Esophagus muscularis mucosa (tissue), 4 donors: ENCODE data around the gene CYBB. TPM values are rescaled to one million over a fixed set of nuclear protein-coding genes. Genes with fewer than 3 reads are reported as not detected.

Experiments used
- DNase-seq: peaks from one replicate; pipeline ENCODE4 v3.0.0-alpha.2; 2017; ENCODE audit errors: extremely low spot score
- H3K27ac ChIP-seq, 4 donors: fragments of 200-600 bp; sonication (generic); replicated peaks in 1 of 4; 1 replicate in 3 of 4; 2 replicates in 1 of 4; pipeline ENCODE4 v1.5.1; 2016 to 2019; ENCODE audit warnings: mild to moderate bottlenecking in 1 of 4
- H3K27me3 ChIP-seq, 4 donors: fragments of 200-600 bp; sonication (generic); one replicate each; pipeline versions ENCODE4 v1.5.1 to v1.6.0; 2016 to 2019
- H3K36me3 ChIP-seq, 4 donors: fragments of 200-600 bp; sonication (generic); one replicate each; pipeline ENCODE4 v1.5.1; 2016 to 2019
- H3K4me1 ChIP-seq, 4 donors: fragments of 200-600 bp; sonication (generic); one replicate each; pipeline ENCODE4 v1.5.1; 2016 to 2019
- H3K4me3 ChIP-seq, 4 donors: fragments of 200-600 bp; sonication (generic); 1 replicate in 2 of 4; 2 replicates in 2 of 4; pipeline ENCODE4 v1.5.1; 2016 to 2019; ENCODE audit warnings: mild to moderate bottlenecking in 4 of 4, moderate library complexity in 1 of 4
- H3K9me3 ChIP-seq, 4 donors: fragments of 200-600 bp; sonication (generic); 1 replicate in 3 of 4; 2 replicates in 1 of 4; pipeline ENCODE4 v1.5.1; 2016 to 2019
- CTCF ChIP-seq, 3 experiments: fragments of 200-600 bp in 2 of 3; fragments of 450-650 bp in 1 of 3; sonication (generic) in 2 of 3; IDR thresholded peaks; one replicate each; pipeline ENCODE4 v1.5.1; 2017 to 2019; ENCODE audit warnings: antibody characterized with exemption in 3 of 3, mild to moderate bottlenecking in 2 of 3, moderate library complexity in 1 of 3
- EP300 ChIP-seq: sonication (generic); formaldehyde crosslinking; IDR thresholded peaks from one replicate; pipeline ENCODE4 v1.6.1; 2017; ENCODE audit warnings: antibody characterized with exemption
- POLR2A ChIP-seq: fragments of 450-650 bp; IDR thresholded peaks from one replicate; pipeline ENCODE4 v1.6.1; 2017; ENCODE audit warnings: antibody characterized with exemption, moderate library complexity, mild to moderate bottlenecking, low read depth
- POLR2AphosphoS5 ChIP-seq, 2 donors: sonication (generic); formaldehyde crosslinking; IDR thresholded peaks; one replicate each; pipeline ENCODE4 v1.6.1; 2017; ENCODE audit warnings: antibody characterized with exemption in 2 of 2
- WGBS: methylation state at CpG from one replicate; pipeline ENCODE4 v1.1.5; 2018; 5-methylcytosine and 5-hydroxymethylcytosine counted together
- intact Hi-C: fragments of 100-400 bp; cut with DNase I; formaldehyde crosslinking; loops from one replicate; pipeline ENCODE4 v1.15.1; 2023
- total RNA-seq, 4 donors: library from RNA; depleted of rRNA; stranded (reverse); fragments of >200 nt; gene quantifications; one replicate each; pipeline versions ENCODE4 v1.1.0 to v1.2.1, GENCODE V29; 2016

CYBB gene
- total RNA-seq, 4 donors from 2014 or later = 11.4 to 24.5 (median 14.0) TPM

GRCh38 chrX:37818031-37818430 lies 38.2 kb downstream of the CYBB start:
- Histone ChIP-seq H3K36me3 (no peaks in the 10 kb centered on the region), H3K27ac (no peak overlapping the region), H3K4me1 (no peaks in the 10 kb centered on the region), H3K9me3 (no peaks in the 10 kb centered on the region), H3K27me3 (no peaks in the 10 kb centered on the region), H3K4me3 (no peak overlapping the region)
- TF ChIP-seq CTCF (IDR thresholded peaks at IDR 0.05) (no peak), POLR2A (no peak), POLR2AphosphoS5 (IDR thresholded peaks at IDR 0.05) (no peak), EP300 (no peak)
- intact Hi-C loops = no loop called here
- no peak for DNase-seq
- WGBS = 70% methylated on average over 2 of the region's 2 CpGs

GRCh38 chrX:37820646-37821045 lies 40.8 kb downstream of the CYBB start:
- no peaks in the 10 kb centered on the region for H3K4me1 ChIP-seq
- TF ChIP-seq POLR2AphosphoS5 (IDR thresholded peaks at IDR 0.05) (no peak), POLR2A (no peak), CTCF (IDR thresholded peaks at IDR 0.05) (no peak), EP300 (no peak)
- H3K27me3 ChIP-seq = no peaks in the 10 kb centered on the region
- DNase-seq = no peak
- H3K27ac ChIP-seq = no peak overlapping the region
- H3K4me3 ChIP-seq = no peak overlapping the region
- intact Hi-C loops = no loop called here
- 71% methylated on average over 1 of the region's 1 CpG for WGBS
- no peaks in the 10 kb centered on the region for H3K36me3 ChIP-seq
- H3K9me3 ChIP-seq = no peaks in the 10 kb centered on the region

DNA sequence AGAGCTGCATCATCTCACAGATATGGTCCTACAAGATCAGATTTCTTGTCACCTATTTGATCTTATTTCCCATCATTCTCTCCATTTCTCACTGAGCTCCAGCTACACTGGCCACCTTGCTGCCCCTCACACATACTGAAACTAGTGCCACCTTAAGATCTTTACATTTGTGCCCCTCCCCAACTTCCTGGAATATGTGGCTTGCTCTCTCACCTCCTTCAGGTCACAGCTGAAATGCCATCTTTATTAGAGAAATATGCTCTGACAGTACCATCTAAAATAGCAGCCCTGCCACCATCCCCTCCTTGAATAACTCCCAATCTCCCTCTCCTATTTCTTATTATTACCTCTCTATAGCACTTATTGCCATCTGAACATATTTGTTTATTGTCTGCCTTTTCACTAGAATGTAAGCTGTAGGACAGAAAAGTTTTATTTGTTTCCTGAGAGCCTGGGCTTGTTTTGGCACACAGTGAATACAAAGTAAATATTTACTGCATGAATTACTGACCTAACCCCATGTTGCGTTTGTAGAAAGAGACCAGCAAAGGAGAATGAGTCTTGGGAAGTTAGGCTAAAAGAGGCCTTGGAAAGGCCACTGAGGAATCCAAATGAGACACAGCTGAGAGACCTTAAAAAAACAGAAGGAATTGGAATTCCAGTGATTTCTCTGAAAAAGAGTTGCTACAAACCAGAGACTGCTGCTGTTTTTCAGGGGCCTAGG lies 44.8 kb downstream of the CYBB start:
- no peaks in the 10 kb centered on the region for H3K9me3 ChIP-seq
- WGBS = 65% methylated on average over 1 of the region's 1 CpG
- no peaks in the 10 kb centered on the region for H3K27me3 ChIP-seq
- no peak overlapping the region for H3K27ac ChIP-seq
- no peak for DNase-seq
- no peaks in the 10 kb centered on the region for H3K4me1 ChIP-seq
- TF ChIP-seq CTCF (IDR thresholded peaks at IDR 0.05) (no peak), EP300 (no peak), POLR2AphosphoS5 (IDR thresholded peaks at IDR 0.05) (no peak), POLR2A (no peak)
- H3K36me3 ChIP-seq = no peaks in the 10 kb centered on the region
- intact Hi-C loops = loop anchor here (5.0 kb wide), 2 partner anchors 77 to 317 kb away; no protein-coding TSS in a partner anchor
- no peak overlapping the region for H3K4me3 ChIP-seq

DNA sequence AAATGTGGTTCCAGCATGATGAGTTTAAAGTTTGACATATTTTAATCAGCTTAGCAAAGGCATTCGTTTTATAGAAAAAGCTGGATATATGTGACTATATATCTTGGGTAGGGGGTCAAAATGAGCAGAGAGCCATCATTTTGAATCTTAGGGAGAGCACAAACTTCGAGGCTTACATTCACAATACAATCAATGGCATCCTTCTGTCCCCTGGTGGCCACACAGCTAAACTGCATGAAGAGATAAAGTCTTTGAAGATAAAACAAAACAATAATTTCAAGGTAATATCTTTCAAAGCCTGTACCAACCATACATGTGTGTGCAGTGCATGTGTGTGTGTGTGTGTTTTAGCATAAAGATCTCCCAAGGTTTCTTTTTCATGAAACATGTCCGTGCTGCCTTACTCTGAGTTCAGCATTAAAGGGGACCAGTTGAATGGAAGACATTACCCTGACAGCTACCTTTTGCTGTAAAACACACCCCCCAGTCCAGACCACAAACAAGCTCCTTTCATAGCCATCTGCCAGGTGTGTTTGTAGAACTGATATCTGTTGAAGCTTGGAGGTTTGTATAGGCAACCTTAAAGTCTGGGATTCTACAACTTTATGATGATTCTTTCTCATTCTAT lies 45.5 kb downstream of the CYBB start:
- H3K4me1 ChIP-seq = no peaks in the 10 kb centered on the region
- H3K27ac ChIP-seq = no peak overlapping the region
- intact Hi-C loops = loop anchor here (5.0 kb wide), 2 partner anchors 78 to 318 kb away; no protein-coding TSS in a partner anchor

More for the DNA sequence above, 45.5 kb downstream of the CYBB start:
- DNase-seq = no peak
- Histone ChIP-seq H3K27me3 (no peaks in the 10 kb centered on the region), H3K4me3 (no peak overlapping the region), H3K9me3 (no peaks in the 10 kb centered on the region), H3K36me3 (no peaks in the 10 kb centered on the region)
- 6% methylated on average over 3 of the region's 3 CpGs for WGBS
- TF ChIP-seq CTCF (IDR thresholded peaks at IDR 0.05) = peak; percentile 82 to 87 (median 86)
- no peak for TF ChIP-seq EP300
- no peak for TF ChIP-seq POLR2AphosphoS5 (IDR thresholded peaks at IDR 0.05)
- no peak for TF ChIP-seq POLR2A
